ENCODE data around the gene SPATA31E1. TPM values are rescaled to one million over a fixed set of nuclear protein-coding genes. Genes with fewer than 3 reads are reported as not detected.

The SPATA31E1 gene
- total RNA-seq, 1 experiment from 2014 or later: 0.04 TPM

DNA sequence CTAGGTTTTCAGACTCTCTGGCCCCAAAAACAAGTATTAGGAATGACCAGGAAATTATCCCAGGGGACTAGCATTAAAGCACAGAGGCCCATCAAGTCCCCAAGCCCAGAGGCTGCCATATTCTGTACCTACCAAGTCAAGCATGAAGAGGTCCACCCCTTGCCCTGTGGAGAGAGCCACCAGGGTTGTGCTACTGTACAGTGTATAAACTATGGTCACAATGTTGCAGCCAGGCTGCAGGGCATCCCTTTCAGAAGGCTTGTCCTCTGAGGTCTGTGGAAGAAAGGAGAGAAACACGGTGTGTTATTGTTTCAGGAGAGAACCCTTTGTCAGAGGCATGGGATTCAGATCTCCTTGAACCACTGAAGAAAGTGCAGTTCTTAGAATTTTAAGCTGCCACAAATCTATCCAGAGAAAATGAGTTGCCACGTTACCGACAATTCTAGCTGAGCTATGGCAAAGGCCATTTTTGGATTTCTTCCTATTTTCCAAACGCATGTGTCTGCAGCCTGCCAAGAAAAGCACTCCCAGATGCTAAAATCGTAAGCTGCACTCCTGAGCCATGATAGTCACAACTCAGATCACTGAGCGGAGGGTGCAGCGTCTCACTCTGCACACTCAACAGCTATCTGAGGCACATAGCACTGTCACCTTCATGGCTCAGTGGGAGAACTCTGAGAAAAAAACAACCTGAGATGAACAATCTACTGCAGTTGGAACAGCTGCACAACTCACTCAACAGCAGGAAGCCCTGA, 45.5 kb upstream of the SPATA31E1 start (continued):
- TF ChIP-seq ATF6 (CRISPR knock-in tag; IDR thresholded peaks at IDR 0.05) (no peak), GABPB1 (CRISPR knock-in tag; IDR thresholded peaks at IDR 0.05) (no peak), SP1 (CRISPR knock-in tag; conservative IDR thresholded peaks at IDR 0.05) (no peak), ELF4 (CRISPR knock-in tag; IDR thresholded peaks at IDR 0.05; ENCODE audit: low read depth) (no peak), ZNF416 (CRISPR knock-in tag; IDR thresholded peaks at IDR 0.05) (no peak)

DNA sequence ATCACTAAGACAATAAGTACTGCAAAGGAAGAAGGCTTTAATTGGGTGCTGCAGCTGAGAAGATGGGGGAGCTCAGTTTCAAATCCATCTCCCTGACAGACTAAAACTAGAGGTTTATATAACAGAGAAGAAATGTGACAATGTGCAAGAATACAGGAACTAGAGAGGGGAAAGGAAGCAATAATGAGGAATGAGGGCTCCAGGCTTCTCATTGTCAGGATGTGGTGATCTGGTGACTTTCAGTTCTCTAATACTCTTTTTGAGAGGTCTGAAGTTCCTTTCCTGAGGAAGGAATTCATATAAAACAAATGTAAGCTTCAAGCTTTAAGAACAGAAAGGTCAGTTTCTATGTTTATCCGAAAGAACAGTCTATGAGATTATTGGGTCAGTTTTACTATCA, 42.5 kb upstream of the SPATA31E1 start:
- H3K27me3 Mint-ChIP-seq (ENCODE audit: low read depth): peaks cover 4% of the 10 kb centered on the region
- peaks cover under 1% of the 10 kb centered on the region for H3K4me1 Mint-ChIP-seq
- TF ChIP-seq GABPB1 (CRISPR knock-in tag; IDR thresholded peaks at IDR 0.05) (no peak), ZNF532 (CRISPR knock-in tag; IDR thresholded peaks at IDR 0.05; ENCODE audit: borderline replicate concordance) (no peak), SOX15 (CRISPR knock-in tag; IDR thresholded peaks at IDR 0.05) (no peak), CBFB (CRISPR knock-in tag; IDR thresholded peaks at IDR 0.05; ENCODE audit: low read depth) (no peak), CTCF (IDR thresholded peaks at IDR 0.05) (no peak), TEAD1 (CRISPR knock-in tag; IDR thresholded peaks at IDR 0.05) (no peak), SMAD4 (CRISPR knock-in tag; IDR thresholded peaks at IDR 0.05) (no peak), TEAD4 (CRISPR knock-in tag; IDR thresholded peaks at IDR 0.05) (no peak), TCF7 (CRISPR knock-in tag; IDR thresholded peaks at IDR 0.05; ENCODE audit: low read depth) (no peak), ESRRA (CRISPR knock-in tag; IDR thresholded peaks at IDR 0.05; ENCODE audit: borderline replicate concordance) (no peak), TP53 (CRISPR knock-in tag; IDR thresholded peaks at IDR 0.05) (no peak), ATF6 (CRISPR knock-in tag; IDR thresholded peaks at IDR 0.05) (no peak), CREM (CRISPR knock-in tag; IDR thresholded peaks at IDR 0.05) (no peak), JUN (CRISPR knock-in tag; IDR thresholded peaks at IDR 0.05) (no peak), ZNF423 (CRISPR knock-in tag; IDR thresholded peaks at IDR 0.05) (no peak), HMGA2 (CRISPR knock-in tag; IDR thresholded peaks at IDR 0.05) (no peak), ZNF121 (CRISPR knock-in tag; IDR thresholded peaks at IDR 0.05) (no peak), NFATC4 (CRISPR knock-in tag; IDR thresholded peaks at IDR 0.05) (no peak)
- TF ChIP-seq, protein P1, sequence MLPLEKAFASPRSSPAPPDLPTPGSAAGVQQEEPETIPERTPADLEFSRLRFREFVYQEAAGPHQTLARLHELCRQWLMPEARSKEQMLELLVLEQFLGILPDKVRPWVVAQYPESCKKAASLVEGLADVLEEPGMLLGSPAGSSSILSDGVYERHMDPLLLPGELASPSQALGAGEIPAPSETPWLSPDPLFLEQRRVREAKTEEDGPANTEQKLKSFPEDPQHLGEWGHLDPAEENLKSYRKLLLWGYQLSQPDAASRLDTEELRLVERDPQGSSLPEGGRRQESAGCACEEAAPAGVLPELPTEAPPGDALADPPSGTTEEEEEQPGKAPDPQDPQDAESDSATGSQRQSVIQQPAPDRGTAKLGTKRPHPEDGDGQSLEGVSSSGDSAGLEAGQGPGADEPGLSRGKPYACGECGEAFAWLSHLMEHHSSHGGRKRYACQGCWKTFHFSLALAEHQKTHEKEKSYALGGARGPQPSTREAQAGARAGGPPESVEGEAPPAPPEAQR (CRISPR knock-in tag; IDR thresholded peaks at IDR 0.05): no peak
- TF ChIP-seq, protein P2, sequence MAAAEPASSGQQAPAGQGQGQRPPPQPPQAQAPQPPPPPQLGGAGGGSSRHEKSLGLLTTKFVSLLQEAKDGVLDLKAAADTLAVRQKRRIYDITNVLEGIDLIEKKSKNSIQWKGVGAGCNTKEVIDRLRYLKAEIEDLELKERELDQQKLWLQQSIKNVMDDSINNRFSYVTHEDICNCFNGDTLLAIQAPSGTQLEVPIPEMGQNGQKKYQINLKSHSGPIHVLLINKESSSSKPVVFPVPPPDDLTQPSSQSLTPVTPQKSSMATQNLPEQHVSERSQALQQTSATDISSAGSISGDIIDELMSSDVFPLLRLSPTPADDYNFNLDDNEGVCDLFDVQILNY (CRISPR knock-in tag; IDR thresholded peaks at IDR 0.05): no peak
- H3K27ac Mint-ChIP-seq: no peak overlapping the region
- DNase-seq (ENCODE audit: low spot score): no peak
- POLR2A ChIA-PET: no interaction called here
- ATAC-seq: no peak
- no peaks in the 10 kb centered on the region; the same call in 1 of the 2 replicates for H3K36me3 Mint-ChIP-seq
- H3K4me3 Mint-ChIP-seq: no peak overlapping the region
- H3K9me3 Mint-ChIP-seq: peaks cover 12% of the 10 kb centered on the region
- CTCF ChIA-PET: no interaction called here

Data from WTC11 (cell line).